Activated CD8-positive, alpha-beta memory T cell treated with anti-CD3 and anti-CD28 coated beads, Interleukin-2, amount 50 U/mL, for 1 hour (primary cell): ENCODE measurements around the gene RRP8.

Source experiments
- DNase-seq: peaks from one replicate; pipeline ENCODE4 v3.0.0-alpha.2; 2020; ENCODE audit errors: extremely low read depth

The RRP8 gene

GRCh38 chr11:6568191-6568918, 35.1 kb downstream of the RRP8 start:
- DNase-seq: no peak

GRCh38 chr11:6567371-6567745, 36.1 kb downstream of the RRP8 start:
- no peak for DNase-seq

GRCh38 chr11:6566704-6567370, 36.6 kb downstream of the RRP8 start:
- no peak for DNase-seq

- DNase-seq: no peak
Measured at GRCh38 chr11:6565988-6566703, 37.3 kb downstream of the RRP8 start.

- no peak for DNase-seq
Measured at GRCh38 chr11:6565325-6565724, 38.1 kb downstream of the RRP8 start.

- no peak for DNase-seq
Measured at GRCh38 chr11:6563667-6564066, 39.7 kb downstream of the RRP8 start.

GRCh38 chr11:6563121-6563619, 40.2 kb downstream of the RRP8 start:
- no peak for DNase-seq

- no peak for DNase-seq
Measured at GRCh38 chr11:6561288-6561687, 42.1 kb downstream of the RRP8 start.

- DNase-seq: no peak
Measured at GRCh38 chr11:6559369-6559768, 44.0 kb downstream of the RRP8 start.

GRCh38 chr11:6557761-6558674, 45.4 kb downstream of the RRP8 start:
- no peak for DNase-seq

- no peak for DNase-seq
Measured at GRCh38 chr11:6557063-6557462, 46.4 kb downstream of the RRP8 start.

GRCh38 chr11:6556139-6556949, 47.1 kb downstream of the RRP8 start:
- no peak for DNase-seq

- no peak for DNase-seq
Measured at GRCh38 chr11:6554828-6555706, 48.3 kb downstream of the RRP8 start.

- DNase-seq: no peak
Measured at GRCh38 chr11:6553634-6554033, 49.8 kb downstream of the RRP8 start.

GRCh38 chr11:6548641-6549040, 54.8 kb downstream of the RRP8 start:
- DNase-seq: no peak

GRCh38 chr11:6548121-6548520, 55.3 kb downstream of the RRP8 start:
- no peak for DNase-seq

- DNase-seq: no peak
Measured at GRCh38 chr11:6547177-6547576, 56.2 kb downstream of the RRP8 start.

- no peak for DNase-seq
Measured at GRCh38 chr11:6546735-6547134, 56.7 kb downstream of the RRP8 start.

GRCh38 chr11:6545917-6546605, 57.4 kb downstream of the RRP8 start:
- no peak for DNase-seq
